GM19193 (cell line): ENCODE data around the gene MARCHF4.

Experiments used
- POLR2A ChIP-seq: IDR thresholded peaks from 4 replicates; pipeline ENCODE4 v1.6.1; 2011; ENCODE audit not compliant: insufficient read depth, insufficient read length; ENCODE audit errors: extremely low read depth

The MARCHF4 gene

DNA sequence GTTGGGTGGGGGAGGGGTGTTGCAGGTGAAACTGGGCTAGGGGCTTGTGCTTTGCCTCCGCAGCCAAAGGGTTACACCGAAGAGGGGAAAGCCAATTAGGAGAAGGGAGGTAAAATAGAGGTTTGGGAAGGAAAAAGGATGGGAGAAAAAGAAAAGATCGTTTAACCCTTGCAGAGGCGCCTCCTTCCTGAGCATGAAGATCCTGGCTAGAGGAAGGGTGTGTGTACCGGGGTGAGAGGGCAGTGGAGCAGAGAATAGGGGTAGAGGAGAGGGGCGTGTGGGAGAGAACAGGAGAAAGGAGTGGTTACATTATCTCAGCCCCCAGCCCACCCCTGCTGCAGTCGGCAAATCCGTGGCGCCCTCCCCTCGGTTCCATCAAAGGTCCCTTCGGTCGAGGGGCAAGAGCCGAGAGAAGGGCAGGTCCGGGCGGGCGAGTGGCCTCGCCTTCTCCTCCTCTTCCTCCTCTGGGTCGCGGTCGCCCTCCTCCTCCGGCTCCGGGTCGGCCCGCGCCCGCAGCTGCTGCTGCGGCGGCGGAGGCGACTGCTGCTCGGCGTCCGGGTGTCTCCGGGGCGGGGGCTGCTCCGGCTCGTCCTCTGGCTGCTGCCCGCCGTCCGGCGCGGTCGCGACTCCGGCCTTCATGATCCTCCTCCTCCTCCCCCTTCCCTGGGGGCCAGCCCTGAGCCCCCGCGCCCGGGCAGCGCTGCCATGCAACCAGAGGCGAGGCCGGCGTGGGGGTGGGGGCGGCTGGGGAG lies 1.1 kb downstream of the MARCHF4 start:
- no peak for TF ChIP-seq POLR2A

DNA sequence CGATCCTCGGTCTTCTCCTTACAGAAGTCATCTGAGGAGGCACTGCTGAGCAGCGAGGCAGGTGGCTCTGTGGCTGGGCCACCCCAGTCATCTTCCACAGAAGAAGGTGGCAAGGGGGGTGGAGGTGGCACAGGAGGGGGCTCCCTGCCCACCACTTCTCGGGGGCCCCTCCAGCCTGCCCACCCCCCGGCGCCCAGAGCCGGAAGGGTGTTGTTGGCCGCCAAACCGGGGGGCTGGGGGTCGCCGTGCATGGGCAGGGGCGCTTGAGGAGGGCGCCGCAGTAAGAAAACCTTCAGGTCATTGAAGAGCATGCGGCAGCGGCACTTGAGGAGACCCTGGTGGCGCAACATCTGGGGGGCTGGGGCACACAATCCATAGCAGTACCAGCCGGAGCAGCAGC lies 2.5 kb downstream of the MARCHF4 start:
- no peak for TF ChIP-seq POLR2A

DNA sequence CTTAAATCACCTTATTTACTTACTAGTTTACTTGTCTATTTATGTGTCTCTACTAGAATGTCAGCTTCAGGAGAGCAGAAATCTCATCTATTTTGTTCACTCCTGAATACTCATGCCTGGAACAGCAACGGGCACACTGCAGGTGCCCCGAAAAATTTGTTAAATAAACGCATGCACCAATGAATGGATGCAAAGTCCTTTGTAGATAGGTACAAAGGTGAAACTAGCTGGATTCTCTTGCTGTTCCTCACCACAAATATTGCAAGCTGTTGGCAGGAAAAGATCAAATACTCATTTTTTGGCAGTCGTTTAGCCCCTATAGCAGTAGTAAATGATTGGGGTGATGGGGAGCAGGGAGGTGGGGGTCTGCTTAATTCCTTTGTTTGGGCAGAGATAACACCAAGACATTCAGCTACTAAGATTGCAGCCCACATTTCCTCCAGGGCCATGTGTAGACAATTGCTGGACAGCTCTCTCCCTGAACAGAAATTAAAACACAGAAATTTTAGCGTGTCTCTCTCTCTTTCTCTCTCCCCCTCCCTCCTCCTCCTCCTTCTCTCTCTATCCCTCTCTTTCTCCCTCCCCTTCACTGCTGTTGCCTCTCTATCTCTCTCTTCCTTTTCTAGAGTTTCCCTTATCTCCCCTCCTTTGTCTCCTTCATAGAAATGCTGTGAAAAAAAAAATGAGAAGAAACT lies 5.4 kb downstream of the MARCHF4 start:
- no peak for TF ChIP-seq POLR2A

DNA sequence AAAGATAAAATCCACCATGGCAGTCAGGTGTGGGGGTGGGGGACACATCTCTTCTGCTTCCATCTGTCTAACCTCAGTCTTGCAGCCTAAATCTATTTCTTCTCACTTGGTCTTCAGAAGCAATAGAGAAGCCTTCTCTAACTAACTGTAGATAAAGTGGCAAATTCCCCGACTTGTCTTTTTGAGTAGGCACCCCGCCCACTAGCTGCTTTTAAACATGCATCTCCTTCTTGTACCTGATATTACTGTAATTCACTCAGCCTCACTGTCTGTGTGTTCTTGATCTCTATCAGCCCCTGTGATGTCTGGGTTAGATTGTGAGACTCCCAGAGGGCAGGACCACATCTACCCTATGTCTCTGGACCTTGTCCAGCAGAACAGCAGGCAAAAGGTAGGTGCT lies 6.8 kb downstream of the MARCHF4 start:
- TF ChIP-seq POLR2A = no peak

DNA sequence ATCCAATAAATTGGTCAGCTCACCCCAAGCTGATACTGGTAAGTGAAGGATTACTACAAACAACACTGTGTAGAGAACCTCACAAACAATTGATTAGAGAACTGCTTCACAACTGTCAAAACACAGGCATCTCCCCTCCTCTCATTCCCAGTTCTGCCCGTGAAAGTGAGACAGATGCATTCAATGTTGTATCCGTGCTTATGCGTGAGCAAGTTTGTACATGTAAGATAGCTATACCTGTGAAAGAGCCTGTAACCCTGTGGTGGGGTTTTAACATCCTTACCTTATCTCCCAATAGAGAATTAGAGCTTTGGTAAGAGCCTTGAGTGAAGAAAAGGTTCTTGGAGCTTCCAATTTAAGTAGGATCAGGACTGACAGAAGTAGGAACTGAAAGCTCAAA lies 9.1 kb downstream of the MARCHF4 start:
- TF ChIP-seq POLR2A = no peak

DNA sequence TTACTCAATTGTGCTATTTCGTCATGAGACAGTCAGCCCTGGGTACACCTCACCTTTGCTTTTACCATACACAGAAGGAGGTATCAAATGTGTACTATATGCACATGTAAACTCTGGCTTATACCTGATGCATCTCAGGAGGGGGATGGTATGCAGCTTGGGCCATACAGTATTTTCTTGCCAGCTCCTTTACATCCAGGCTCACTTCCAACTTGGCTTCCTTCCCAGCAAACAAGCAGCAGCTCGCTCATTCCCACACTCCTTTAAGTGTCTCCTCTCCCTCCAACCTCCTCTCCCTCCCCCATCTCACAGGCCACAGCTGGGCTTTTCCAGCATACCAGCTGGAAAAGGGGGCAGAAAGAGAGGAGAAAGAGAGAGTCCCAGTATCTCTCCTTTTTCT lies 9.6 kb downstream of the MARCHF4 start:
- TF ChIP-seq POLR2A = no peak

DNA sequence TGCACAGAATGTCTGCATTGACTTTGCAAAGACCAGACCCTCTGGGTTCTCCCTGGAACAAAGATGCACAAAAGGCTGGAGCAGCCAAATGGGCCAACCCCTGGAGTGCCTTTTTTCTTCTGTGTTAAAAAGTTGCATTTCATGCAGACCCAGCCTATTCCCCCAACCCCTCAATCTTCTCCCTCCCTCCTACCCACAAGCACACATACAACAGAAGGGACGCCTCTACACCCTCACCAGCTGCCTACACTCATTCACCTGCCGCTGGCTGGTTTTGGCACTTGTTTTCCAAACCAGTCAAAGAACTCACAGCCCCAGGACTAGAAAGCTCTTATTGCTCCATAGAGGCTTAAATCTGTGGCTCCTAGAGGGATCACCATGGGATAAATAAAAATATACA lies 16.6 kb downstream of the MARCHF4 start:
- TF ChIP-seq POLR2A = no peak

DNA sequence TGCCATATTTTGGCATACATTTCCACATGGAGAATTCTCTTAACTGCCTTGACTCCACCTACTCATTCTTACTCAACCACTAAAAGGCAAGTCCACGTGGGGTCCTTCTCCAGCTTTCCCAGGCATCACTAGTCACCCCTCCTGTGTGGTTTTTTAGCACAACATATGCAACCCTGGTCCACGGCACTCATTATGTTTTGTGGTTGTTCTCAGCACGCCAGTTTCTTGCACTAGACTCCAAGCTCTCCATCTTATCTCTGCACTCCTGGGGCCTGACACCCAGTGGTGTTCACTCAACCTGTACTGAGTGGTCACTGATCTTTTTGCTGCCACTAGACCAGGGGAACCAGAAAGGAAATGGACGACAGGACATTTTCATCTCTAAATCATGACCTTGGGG lies 18.0 kb downstream of the MARCHF4 start:
- no peak for TF ChIP-seq POLR2A

DNA sequence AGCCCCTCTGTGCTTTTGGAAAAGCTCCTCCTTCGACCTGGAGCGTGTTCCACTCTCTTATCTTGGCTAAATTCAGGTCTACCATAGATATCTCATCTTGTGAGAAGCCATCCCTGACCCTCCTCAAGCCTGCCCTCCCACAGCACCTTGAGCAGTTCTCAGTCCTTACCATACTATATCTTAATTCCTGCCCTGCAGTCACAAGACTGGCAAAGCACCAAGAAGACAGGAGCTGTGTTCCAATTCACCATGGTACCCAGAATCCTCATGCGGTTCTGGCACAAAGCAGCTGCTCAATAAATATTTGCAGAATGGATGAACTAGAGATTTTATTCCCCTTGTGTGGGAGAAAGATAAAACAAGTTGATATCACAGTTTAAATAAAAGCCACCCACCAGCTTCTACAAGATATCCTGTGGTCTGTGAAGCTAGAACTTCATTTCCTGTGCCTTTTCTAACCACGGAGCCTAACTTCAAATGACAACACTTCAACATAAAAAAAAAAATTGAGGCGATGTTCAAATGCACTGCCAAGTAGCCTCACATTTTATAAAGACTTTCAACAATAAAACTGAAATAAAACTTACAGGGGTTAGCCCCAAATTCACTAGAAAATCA lies 19.5 kb downstream of the MARCHF4 start:
- no peak for TF ChIP-seq POLR2A

DNA sequence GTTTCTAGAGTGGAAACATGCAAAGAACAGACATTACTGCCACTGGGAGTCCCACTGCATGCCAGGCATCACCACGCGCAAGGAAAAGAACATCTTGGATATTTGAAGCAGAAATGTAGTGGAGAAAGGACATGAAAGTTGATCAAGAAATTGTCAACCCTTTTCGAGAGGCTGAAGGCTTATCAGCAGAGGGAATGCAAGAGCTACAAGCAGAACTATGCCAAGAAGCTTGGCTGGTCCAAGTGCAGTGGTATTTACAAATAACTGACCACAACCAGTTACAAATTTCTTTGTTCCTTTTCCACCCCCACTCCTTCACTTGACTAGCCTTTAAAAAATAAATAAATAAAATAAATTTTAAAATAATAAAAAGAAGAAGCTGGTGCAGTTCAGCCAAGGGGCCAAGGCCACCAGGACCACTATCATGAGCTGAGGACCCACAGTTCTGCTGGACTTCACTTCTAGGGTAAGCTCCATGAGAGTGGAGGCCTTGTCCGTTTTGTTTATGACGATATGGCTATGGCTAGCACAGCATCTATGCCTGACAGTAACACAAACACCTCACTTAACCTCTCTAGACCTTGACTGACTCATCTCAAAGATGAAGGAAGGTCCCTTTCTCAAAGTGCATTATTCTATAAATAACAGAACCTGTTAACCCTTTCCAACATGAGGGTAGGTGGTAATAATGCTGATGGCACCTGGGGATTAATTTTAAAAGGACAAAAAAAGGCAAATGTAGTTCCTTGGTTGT lies 20.9 kb downstream of the MARCHF4 start:
- TF ChIP-seq POLR2A = no peak

DNA sequence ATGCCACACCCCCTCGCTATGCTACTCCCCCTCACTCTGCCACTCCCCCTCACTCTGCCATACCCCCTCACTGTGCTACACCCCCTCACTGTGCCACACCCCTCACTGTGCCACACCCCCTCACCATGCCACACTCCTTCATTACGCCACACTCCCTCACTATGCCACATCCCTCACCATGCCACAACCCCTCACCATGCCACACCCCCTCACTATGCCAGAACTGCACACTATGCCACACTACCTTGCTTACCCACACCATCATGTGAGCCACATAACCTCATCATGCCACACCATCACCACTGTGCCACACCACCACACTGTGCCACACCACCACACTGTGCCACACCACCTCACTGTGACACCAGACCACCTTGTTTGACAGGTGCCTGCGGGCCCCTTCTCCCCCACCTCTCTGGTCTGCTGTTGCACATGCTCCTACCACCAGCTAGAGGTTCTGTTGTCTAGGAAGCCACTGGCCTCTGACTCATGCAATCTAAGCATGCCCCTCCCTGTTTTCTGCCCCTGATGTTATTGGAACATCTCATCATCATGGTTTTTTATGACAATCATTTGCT lies 22.0 kb downstream of the MARCHF4 start:
- TF ChIP-seq POLR2A = no peak

DNA sequence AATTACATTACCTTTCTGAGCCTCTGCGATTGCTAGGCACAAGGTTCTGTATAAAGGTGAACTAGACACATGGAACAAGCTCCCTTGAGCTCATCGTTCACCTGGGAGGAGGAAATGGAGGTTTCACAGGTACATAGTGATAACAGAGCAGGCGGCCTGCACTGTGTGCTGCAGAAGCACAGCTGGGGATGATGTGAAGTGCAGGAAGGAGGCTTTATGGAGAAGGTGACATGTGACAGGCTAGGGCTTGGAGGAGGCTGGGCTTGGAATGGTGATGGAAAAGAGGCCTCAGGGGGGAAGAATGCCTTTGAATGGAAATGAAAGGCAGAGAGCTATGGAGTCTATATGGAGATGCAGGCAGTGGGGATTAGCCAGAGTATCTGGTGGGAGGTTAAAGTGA lies 22.9 kb downstream of the MARCHF4 start:
- TF ChIP-seq POLR2A = no peak

DNA sequence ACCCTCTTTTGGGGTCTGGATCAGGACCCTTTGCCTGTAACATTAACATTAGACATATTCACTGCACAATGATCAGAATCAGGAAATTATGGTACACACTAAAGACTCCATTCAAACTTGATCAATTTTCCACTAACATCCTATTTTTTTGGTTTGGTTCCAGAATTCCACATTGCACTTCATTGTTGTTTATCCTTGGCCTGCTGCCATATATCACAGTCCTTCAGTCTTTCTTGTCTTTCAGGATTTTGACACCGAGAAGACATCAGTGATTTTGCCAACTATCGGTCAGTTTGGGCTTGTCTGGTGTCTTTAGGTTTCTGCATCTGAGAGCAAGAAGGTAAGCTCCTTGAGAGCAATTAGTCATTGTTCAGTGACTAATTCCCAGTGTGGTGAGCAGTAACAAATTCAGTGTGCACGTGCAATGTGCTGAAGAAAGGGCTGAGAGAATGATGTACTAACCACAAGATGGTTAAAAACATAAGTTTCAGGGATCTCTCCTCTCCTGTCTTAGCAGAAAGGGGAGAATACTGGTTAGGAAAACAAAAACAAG lies 23.5 kb downstream of the MARCHF4 start:
- no peak for TF ChIP-seq POLR2A

DNA sequence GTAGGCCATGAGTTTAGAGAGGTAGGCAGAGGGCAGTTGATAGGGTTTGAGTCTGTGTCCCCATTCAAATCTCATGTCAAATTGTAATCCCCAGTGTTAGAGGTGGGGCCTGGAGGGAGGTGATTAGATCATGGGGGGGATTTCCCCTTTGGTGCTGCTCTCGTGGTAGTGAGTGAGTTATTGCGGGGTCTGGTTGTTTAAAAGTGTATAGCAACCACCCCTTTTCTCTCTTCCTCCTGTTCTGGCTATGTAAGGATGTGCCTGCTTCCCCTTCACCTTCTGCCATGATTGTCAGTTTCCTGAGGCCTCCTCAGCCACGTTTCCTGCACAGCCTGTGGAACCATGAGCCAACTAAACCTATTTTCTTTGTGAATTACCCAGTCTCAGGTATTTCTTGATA lies 25.5 kb downstream of the MARCHF4 start:
- TF ChIP-seq POLR2A = no peak

DNA sequence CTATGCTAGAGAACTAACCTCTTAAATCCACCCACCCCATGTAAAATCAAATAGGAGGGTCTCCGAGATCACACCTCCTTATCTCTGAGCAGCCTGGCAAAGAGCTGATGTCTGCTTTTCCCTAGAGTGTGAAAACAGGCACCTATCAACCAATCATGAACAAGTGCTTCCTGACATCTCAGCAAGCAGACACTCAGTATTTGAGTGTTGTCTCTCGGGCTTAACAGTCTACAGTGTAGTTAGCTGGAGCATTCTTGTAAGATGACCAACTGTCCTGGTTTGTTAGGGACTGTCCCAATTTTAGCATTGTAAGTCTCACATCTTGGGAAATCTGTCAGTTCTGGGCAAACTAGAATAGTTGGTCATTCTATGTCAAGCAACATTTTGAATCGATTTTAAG lies 26.4 kb downstream of the MARCHF4 start:
- TF ChIP-seq POLR2A = no peak
